Skin epidermis (tissue), 12 donors: Measurements from ENCODE around the gene ANXA8.

Experiments
- H3K27ac ChIP-seq, 21 experiments: fragments of 200-600 bp; sonication (generic) in 11 of 21; one replicate each; pipeline ENCODE4 v1.5.0; 2020; ENCODE audit warnings: mild to moderate bottlenecking in 3 of 21, inconsistent platforms in 2 of 21, moderate library complexity in 2 of 21
- H3K4me3 ChIP-seq, 7 experiments: fragments of 200-600 bp; sonication (generic) in 2 of 7; one replicate each; pipeline ENCODE4 v1.5.0; 2020; ENCODE audit warnings: inconsistent platforms in 2 of 7, mild to moderate bottlenecking in 2 of 7, moderate library complexity in 1 of 7

The ANXA8 gene

DNA sequence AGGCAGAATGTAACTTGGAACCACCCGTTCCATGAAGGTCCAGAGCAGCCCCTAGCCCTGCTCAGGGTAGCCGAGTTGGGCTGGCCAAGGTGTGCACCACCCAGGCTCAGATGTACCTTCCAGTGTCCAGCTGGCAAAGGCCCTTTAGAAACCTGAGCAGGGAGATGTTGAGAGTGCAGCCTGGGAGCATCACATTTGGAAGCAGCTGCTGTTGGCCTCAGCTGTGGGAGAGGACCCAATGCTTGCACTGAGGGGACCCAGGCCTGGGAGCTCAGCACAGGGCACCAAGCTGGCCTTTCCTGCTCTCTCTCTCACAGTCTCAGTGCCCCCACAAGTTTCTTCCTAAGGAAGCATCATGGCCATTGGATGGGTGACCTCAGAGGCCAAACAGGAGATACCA, 33.5 kb downstream of the ANXA8 start:
- no peak overlapping the region for H3K27ac ChIP-seq
- no peak overlapping the region for H3K4me3 ChIP-seq

DNA sequence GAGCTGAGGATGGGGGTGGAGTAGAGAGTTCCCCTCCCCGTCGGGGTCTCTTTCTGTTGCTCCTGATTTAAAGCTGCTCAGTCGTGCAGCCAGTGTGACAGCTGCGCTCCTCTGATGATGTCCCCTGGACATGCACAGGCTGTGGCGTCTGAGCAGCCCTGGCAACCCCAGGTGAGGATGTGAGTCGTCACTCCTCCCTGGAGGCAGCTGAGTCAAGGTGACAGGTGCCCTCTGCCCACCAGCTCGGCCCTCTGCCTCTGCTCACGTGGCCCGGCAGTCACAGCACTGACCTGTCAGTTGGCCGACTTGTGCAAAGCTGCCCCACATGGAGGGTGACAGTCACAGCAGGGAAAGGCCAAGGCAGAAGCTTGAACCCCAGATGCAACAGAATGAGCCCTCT, 33.9 kb downstream of the ANXA8 start:
- Histone ChIP-seq H3K27ac (no peak overlapping the region), H3K4me3 (no peak overlapping the region)

GRCh38 chr10:47449102-47449978, 34.6 kb downstream of the ANXA8 start:
- no peak overlapping the region for H3K4me3 ChIP-seq
- no peak overlapping the region for H3K27ac ChIP-seq

- H3K27ac ChIP-seq, result no peak overlapping the region
- H3K4me3 ChIP-seq, result no peak overlapping the region
These were observed 36.2 kb downstream of the ANXA8 start for GRCh38 chr10:47447705-47448104.

- Histone ChIP-seq H3K27ac (no peak overlapping the region), H3K4me3 (no peak overlapping the region)
These were observed 36.7 kb downstream of the ANXA8 start for GRCh38 chr10:47447209-47447608.

GRCh38 chr10:47445720-47446119, 38.2 kb downstream of the ANXA8 start:
- H3K27ac ChIP-seq, result no peak overlapping the region
- no peak overlapping the region for H3K4me3 ChIP-seq

- H3K27ac ChIP-seq, result no peak overlapping the region
These were observed 39.9 kb downstream of the ANXA8 start for GRCh38 chr10:47444047-47444446.

GRCh38 chr10:47443145-47443544, 40.8 kb downstream of the ANXA8 start:
- Histone ChIP-seq H3K27ac (no peak overlapping the region), H3K4me3 (no peak overlapping the region)

More at GRCh38 chr10:47444047-47444446, 39.9 kb downstream of the ANXA8 start:
- no peak overlapping the region for H3K4me3 ChIP-seq

- Histone ChIP-seq H3K4me3 (no peak overlapping the region), H3K27ac (no peak overlapping the region)
These were observed 41.6 kb downstream of the ANXA8 start for GRCh38 chr10:47442351-47442750.

- Histone ChIP-seq H3K27ac (no peak overlapping the region), H3K4me3 (no peak overlapping the region)
These were observed 42.0 kb downstream of the ANXA8 start for GRCh38 chr10:47441938-47442337.

- no peak overlapping the region for H3K4me3 ChIP-seq
- no peak overlapping the region for H3K27ac ChIP-seq
These were observed 43.7 kb downstream of the ANXA8 start for GRCh38 chr10:47440207-47440606.

GRCh38 chr10:47438857-47439474, 44.9 kb downstream of the ANXA8 start:
- H3K4me3 ChIP-seq, result no peak overlapping the region
- H3K27ac ChIP-seq, result no peak overlapping the region

- Histone ChIP-seq H3K4me3 (no peak overlapping the region), H3K27ac (no peak overlapping the region)
These were observed 48.8 kb downstream of the ANXA8 start for GRCh38 chr10:47435081-47435480.

DNA sequence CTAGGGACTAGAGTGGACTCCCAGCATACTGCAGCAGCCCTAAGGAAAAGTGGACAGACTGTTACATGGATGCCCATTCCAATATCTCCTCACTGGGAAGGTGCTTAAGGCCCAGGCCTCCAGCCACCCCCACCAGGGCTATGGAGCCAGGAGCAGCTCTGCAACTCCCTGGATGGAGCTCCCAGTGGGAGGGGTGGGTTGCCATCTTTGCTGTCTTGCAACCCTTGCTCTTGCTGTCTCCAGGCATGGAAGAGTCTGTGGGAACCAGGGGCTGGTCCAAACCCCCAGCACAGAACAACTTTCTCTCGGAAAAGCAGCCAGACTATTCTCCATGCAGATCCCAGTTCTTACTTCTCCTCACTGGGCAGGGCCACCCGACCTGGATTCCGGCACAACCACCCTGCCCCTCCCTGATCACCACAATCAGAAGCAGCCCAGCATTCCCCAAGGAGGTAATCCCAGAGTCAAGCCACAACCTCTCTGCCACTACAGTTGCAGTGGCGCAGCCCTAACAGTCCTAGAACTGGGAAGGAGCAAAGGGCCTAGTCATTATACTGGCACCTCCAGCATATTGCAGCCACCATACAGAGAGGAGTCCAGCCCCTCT, 58.0 kb downstream of the ANXA8 start:
- Histone ChIP-seq H3K4me3 (no peak overlapping the region), H3K27ac (no peak overlapping the region)

DNA sequence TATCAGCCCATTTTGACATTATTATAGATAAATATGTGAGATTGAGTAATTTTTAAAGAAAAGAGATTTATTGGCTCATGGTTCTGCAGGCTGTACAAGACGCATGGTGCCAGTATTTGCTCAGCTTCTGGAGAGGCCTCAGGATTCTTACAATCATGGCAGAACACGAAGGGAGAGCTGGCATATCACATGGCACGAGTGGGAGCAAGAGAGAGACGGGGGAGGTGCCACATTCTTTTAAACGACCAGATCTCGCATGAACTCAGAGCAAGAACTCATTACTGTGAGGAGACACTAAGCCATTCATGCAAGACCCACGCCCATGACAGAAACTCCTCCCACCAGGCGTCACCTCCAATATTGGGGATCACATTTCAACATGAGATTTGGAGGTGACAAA, 59.7 kb downstream of the ANXA8 start:
- Histone ChIP-seq H3K27ac (no peak overlapping the region), H3K4me3 (no peak overlapping the region)

DNA sequence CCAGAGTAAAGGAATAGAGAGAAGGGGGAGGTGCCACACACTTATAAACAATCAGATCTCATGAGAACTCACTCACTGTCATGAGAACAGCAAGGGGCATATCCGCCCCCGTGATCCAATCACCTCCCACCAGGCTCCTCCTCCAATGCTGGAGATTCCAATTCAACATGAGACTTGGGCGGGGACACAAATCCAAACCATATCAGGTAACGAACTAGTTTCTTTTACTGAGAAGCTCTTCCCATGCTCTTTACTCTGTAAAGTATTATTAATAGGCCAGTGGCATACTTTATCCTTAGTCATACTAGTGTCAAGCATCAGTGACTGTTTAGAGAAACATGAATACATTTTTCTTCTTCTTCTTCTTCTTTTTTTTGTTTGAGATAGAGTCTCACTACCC, 60.4 kb downstream of the ANXA8 start:
- H3K27ac ChIP-seq, result no peak overlapping the region
- no peak overlapping the region for H3K4me3 ChIP-seq

GRCh38 chr10:47421057-47421952, 62.6 kb downstream of the ANXA8 start:
- H3K27ac ChIP-seq, result no peak overlapping the region
- no peak overlapping the region for H3K4me3 ChIP-seq

DNA sequence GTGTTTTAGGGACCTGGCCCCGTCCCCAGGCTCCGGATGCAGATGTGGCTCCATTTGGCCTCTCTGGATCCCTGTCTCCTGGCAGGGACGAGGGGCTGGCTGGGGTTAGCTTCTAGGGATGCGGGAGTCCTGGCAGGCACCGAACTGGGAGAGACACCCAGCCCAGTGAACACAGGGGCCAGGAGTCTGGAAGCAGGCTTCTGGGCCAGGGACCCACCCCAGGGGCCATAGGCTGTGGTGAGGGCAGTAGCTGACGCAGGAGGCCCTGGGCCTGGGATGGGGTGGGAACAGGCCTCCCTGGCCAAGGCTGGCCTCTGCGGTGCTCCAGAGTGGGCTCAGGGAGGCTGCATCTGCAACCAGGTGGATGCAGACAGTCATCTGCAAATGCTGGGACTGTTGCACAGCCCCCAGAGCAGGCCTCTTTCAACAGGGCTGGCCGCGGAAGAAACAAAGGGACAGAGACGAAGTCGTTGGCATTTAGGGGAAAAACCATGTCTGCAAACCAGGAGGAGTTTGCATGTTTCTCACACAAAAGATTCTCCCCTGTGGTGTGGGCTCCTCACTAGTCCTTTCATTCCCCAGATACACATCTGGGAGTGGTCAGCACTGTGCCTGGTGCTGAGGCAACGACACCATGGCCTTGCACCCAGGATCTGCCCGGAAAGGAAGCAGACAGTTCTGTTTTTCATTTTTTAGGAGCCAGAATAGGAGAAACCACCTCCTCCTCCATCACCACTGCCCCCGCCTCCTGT, 63.4 kb downstream of the ANXA8 start:
- no peak overlapping the region for H3K4me3 ChIP-seq
- H3K27ac ChIP-seq, result no peak overlapping the region

DNA sequence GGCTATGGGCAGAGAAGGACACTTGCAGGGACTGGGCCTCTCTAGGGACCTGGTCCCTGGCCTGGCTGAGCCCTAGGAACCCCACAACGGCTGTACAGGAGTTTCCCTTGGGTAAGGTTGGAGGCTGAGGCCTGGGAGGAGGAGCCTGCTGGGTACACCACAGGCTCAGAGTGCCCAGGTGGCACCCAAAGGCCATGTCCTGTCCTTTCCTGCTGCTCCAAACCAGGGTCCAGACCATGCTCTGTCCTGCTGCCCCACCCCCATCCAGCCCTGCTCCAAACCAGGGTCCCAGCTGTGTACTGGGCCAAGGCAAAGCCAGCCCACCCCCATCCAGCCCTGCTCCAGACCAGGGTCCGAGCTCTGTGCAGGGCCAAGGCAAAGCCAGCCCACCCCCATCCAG, 64.5 kb downstream of the ANXA8 start:
- H3K4me3 ChIP-seq, result no peak overlapping the region
- no peak overlapping the region for H3K27ac ChIP-seq
